HG02840 (cell line): ENCODE data around the gene LRRC8D.
A peak's percentile ranks its signal among the peaks of the same experiment; 100 is the strongest.

Experiments used
- ATAC-seq: cut with Tn5 transposase; IDR thresholded peaks from one replicate; pipeline ENCODE4 v1.9.1; 2021; ENCODE audit warnings: mild to moderate bottlenecking, moderate library complexity, moderate number of reproducible peaks; ENCODE audit not compliant: unreplicated experiment, low FRiP score

Gene LRRC8D

GRCh38 chr1:89806616-89807015, 14.2 kb upstream of the LRRC8D start:
- no peak for ATAC-seq

GRCh38 chr1:89807503-89807902, 13.3 kb upstream of the LRRC8D start:
- no peak for ATAC-seq

DNA sequence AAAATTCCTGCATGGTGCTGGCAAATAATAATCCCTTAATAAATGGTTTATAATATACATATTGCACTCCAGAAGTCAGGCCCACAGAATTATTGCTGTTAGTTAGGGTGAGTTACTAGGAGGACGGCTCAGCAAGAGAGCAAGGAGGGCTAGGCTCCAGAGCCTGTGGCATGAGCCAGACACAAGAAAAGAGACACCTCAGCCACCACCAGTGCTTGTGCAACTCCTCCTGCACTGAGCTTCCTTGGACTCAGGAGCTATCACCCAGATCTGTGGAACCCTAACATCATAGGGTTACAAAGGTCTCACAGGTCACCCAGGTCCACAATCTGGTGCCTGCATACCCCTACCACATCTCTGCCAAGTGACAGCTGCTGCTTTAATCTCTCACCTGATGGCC, 12.8 kb upstream of the LRRC8D start:
- no peak for ATAC-seq

- no peak for ATAC-seq
Observed at GRCh38 chr1:89808441-89809117, 12.3 kb upstream of the LRRC8D start.

DNA sequence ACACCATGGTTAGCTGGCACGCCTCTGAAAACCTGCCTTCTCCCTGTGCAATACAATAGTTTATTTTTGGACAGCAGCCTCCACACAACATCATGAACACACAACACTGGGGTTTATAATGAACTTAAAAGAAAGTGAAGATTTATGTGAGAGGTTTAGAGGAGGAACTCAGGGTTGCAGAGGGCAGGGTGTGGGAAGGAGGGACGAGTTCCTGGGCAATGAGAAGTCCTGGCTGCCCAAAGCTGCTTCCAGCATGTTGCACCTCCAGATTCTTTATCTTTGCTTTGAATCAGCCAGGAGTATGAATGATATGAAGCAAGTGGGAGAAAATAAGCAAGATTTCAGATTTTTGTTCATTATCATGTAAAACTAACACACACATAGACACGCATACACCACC, 11.3 kb upstream of the LRRC8D start:
- no peak for ATAC-seq

GRCh38 chr1:89810302-89810701, 10.5 kb upstream of the LRRC8D start:
- no peak for ATAC-seq

DNA sequence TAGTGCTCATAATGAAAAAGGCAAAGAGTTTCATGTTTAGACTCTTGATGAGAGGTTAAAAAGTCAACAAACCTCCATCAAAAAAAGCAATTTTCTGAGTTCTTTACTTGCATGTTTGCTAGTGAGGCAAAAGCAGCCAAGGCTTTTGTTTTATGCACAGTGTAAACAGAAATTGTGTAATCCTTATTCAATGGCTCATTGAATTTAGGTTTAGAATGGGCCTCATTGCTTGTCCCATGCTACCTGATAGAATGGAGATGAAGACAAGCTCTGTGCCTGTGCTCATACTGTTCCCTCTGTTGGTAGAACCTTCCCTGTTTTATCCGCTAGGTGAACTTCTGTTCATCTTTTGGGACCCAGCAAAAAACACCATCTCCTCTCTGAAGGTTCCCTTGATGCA, 10.0 kb upstream of the LRRC8D start:
- no peak for ATAC-seq

DNA sequence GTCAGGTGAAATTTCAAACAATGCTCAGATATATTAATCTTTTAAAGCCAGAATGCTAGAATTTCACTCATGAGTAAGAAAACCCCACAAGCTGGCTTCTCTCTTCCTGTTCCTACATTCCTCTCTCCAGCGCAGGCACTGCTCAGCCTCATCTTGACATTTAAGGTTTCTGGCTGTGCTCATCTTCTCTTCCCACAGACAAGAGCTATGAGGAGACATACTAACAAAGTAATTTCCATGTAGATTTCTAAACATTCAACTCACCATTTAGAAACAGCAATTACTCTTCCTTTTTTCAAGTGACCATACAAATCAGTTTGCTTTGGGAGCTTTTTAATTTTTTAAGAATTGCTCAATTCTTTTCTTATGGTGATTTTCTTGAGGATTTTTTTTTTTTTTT, 7.8 kb upstream of the LRRC8D start:
- ATAC-seq = no peak

DNA sequence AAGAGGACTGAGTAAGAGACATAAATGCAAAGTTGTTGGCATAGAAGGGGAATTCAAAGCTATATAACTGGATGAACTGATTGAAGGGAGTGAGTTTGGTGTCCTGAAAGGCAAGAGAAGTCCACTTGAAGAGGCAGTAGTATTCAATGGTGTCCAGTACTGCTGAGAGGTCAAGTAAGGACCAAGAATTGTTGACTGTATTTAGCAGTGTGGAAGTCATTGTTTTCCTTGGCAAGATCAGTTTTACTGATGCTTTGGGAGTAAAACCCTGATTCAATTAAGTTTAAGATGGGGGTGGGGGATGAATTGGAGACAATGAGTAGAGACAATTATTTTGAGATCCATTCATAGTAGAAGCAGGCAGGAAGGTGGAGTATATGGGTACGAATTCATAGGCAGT, 5.8 kb upstream of the LRRC8D start:
- no peak for ATAC-seq

DNA sequence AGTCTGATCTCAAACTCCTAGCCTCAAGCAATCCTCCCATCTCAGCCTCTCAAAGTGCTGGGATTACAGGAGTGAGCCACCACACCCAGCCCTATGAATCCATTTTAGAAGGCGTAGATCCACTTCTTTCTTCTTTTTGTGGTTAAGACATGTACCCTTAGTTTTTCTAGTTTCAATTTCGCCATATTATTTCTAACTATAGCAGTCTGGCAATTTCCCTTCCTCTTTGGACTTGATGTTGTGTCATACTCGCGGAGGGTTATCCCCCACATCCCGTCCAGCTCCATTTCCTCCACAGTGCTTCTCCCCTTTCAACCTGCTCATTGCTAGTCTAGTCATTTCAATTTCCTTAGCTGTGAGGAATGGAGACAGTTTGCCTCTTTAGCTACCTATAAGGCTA, 5.2 kb upstream of the LRRC8D start:
- ATAC-seq = no peak

DNA sequence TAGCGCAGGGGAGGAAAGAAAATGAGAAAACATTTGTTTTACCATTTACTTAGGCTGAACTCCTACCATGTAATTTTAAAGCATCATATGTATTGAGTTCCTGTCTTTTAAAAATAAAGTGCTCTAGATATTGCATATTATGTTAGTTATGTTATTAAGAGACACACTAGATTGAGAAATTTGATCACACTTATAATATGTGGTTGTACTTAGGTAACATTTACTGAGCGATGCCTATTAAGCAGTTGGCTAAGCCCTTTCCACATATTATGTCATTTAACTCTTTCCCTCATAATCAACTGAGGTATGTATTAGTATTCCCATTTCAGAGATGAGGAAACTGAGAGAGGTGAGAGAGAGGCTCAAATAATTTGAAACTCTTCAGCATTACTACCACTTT, 4.5 kb upstream of the LRRC8D start:
- ATAC-seq = no peak

DNA sequence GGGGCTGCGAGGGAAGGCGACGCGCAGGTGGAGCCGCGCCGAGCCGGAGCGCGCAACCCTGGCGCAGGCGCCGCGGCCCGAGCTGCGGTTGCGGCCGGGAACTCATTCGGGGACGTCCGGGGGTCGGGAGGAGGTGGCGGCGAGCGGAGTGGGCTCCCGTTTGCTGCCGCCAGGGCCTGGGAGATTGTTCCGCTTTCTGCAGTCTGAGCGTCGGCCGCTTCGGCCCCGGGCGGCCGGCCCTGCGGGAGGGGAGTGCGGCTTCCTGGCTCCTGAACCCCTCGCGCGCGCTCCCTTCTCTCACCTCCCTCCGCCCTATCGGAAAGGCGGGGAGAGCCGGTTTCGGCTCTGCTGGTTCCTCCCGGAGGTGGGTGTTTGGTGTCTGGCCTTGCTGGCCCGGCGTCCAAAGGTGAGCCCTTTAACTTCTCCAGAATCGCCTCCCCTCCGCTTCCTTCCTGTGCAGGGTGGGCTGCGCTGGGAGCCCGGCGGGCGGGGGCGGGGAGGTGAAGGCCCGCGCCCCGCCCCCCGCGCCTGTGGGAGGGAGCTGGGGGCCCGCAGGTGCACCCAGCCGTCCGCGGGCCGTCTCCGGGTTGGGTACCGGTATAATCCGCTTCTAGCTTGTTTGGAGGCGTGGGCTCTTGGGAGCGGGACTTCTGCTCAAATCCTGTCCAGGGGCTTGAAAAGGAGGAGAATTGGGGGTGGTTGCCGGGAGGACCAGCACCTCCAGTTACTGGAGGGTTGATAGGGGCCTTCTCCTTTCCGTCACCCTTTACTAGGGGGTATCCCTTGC, 683 bp downstream of the LRRC8D start:
- peak; percentile 51 for ATAC-seq

- no peak for ATAC-seq
Observed at GRCh38 chr1:89822109-89822962, 1.5 kb downstream of the LRRC8D start.

DNA sequence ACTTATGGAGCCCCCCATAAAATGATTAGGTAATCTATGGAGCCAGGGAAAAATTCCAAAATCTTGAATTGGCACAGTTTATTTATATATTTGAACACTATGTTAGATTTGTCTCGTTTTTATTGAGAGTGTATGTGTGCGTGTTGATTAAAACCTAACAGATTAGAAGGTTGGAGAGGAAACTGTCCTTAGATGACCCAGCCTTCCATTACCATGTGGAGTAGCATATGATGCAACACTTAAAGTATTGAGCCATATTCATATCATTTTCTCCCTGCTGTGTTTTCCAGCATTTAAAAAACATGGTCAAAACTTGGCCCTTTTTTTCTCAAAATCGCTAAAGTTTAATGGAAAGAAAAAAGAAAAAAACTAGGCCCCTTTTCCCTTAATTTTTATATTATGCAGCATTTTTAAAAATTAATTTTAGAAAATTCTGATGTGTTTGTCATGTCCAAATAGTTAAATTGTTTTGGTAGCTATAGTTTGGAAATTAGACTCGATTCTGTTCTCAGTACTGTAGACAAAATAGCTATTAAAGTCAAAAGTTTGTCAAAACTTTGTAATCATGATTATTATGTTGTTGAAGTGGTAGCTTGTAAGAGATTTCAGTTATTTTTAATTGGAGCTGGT, 2.3 kb downstream of the LRRC8D start:
- ATAC-seq = no peak

DNA sequence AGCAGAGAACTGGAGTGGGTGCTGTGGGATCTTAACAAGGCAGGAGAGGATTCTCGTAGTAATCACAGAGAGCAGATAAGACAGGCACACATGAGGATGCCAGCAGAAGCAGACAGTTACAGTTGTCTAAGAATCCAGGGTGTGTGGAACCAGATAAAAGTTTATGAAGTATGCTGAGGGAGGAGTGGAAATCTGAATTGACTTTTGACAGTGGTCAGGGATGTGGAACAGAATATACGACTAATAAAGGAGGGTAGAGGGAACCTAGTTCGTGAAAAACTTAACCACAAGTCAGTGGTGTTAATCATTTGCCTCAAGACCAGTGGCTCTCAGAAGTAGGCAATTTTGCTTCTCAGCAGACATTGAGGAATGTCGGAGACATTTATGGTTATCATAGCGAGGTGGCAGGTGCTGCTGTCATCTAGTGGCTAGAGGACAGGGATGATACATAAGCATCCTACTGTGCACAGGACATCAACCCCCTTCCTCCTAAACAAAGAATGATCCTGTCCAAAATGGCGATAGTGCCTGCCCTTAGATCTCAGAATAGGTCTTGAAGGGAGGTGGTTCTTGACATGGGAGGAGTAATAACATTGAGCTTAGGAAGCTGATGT, 3.0 kb downstream of the LRRC8D start:
- ATAC-seq = no peak

- ATAC-seq = no peak
Observed at GRCh38 chr1:89826594-89826993, 5.8 kb downstream of the LRRC8D start.

GRCh38 chr1:89827330-89827729, 6.5 kb downstream of the LRRC8D start:
- ATAC-seq = no peak

- ATAC-seq = no peak
Observed at GRCh38 chr1:89827902-89828301, 7.1 kb downstream of the LRRC8D start.

DNA sequence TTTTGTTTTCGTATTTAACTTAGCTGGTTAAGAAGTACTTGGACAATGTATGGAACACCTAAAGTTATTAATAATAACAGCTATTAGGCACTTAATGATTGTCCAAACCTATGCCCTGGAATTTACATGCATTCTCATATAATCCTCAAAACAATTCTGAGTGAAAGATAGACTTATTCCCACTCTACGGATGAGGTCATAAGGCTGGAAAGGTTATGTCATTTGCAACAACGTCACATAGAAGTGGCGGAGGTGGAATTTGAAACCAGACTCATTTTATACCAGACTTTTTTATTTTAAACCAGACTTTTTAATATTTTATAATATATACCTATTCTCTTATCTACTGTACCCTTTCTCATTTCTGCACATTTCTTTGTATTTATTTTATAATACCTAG, 8.4 kb downstream of the LRRC8D start:
- ATAC-seq = no peak

- no peak for ATAC-seq
Observed at GRCh38 chr1:89831462-89832120, 10.8 kb downstream of the LRRC8D start.
